Measurements from ENCODE around the gene FAM3C. TPM values are rescaled to one million over a fixed set of nuclear protein-coding genes. Genes with fewer than 3 reads are reported as not detected.

The FAM3C gene
- total and polyA plus RNA-seq, 10 of the 15 experiments (the other 5 are each of a cell fraction or from before 2014, with no cell fraction given), result 11.0 to 110 (median 27.8) TPM

DNA sequence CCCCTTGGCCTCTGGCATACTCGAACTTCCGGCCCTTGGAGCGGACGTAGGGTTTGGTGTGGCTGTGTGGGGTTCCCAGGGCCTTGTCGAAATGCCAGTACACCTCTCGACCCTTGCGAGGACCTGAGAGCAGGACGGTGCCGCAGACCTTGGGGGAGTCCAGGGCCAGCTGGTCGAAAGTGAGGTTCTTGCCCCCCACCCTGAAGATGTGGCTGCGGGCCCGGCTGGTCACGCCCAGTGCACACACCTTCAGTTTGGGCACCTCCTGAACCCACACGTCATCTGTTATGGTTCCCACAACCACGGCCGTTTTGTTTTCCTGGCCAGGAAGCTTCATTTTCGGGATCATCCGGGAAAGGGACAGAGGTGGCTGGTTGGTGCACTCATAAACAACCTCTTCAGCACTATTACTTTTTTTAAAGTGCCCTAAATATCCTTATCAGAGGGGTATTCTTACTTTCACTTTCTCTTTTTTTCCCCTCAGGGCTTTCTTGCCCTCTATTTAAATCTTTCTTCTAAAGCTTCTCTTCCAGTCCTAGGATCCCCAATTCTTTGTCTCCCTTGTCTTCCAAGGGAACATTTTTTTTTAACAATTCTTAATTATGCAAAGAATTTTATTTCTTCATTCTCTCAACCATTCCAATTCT, 44.9 kb upstream of the FAM3C start:
- BruUV-seq (replicated peaks), result no TSS peak
- CTCF ChIA-PET, result interaction anchor here (0.6 to 2.2 kb wide), 11 partner anchors 10 to 333 kb away, joined by 3 to 8 read pairs (median 3); partner anchors contain the start of gene FAM3C
- SMC1A ChIA-PET (ENCODE audit: uncharacterized antibody, unreplicated experiment), result interaction anchor here (0.6 to 1.9 kb wide), 11 partner anchors 9 to 89 kb away, joined by 3 to 7 read pairs (median 4); no protein-coding TSS in a partner anchor
- Histone ChIP-seq H3K36me3 (ENCODE audit: control insufficient read depth in 2 of 2, insufficient read depth in 2 of 2, low read length in 1 of 2) (no peaks in the 10 kb centered on the region), H3K79me2 (ENCODE audit: control insufficient read depth, insufficient read depth, low read length) (no peaks in the 10 kb centered on the region), H3K4me1 (ENCODE audit: control insufficient read depth, insufficient read depth, low read length) (0 out of 2 replicates have a peak, but pooled peaks cover 7% of the 10 kb centered on the region), H3K9ac (ENCODE audit: control insufficient read depth, insufficient read depth, low read length) (peak overlapping the region; percentile 50; the same call in 1 of the 2 replicates), H2AFZ (ENCODE audit: control insufficient read depth, low read depth, low read length) (peak overlapping the region; percentile 71), H3K4me3 (peak overlapping the region; percentile 31; the same call in 1 of the 2 replicates), H4K20me1 (ENCODE audit: control insufficient read depth, insufficient read depth) (no peaks in the 10 kb centered on the region), H3K9me3 (replicated peaks; ENCODE audit: control insufficient read depth, insufficient read depth, low read length) (no peaks in the 10 kb centered on the region), H3K27me3 (replicated peaks in 1 of 2; ENCODE audit: control insufficient read depth in 2 of 2, insufficient read depth in 2 of 2, low read length in 1 of 2) (no peaks in the 10 kb centered on the region), H3K4me2 (ENCODE audit: control insufficient read depth, insufficient read depth) (peak overlapping the region; percentile 62), H3K27ac (ENCODE audit: control insufficient read depth, insufficient read depth) (peak overlapping the region; percentile 58)
- 22% methylated on average over 18 of the region's 18 CpGs for WGBS (ENCODE audit: insufficient coverage, insufficient replicate concordance, low lambda C conversion rate, missing lambda C conversion rate)
- RAD21 ChIA-PET (ENCODE audit: unreplicated experiment), result interaction anchor here (0.8 to 1.6 kb wide), 7 partner anchors 10 to 90 kb away, joined by 3 to 7 read pairs (median 3); no protein-coding TSS in a partner anchor
- ATAC-seq, result peak; percentile 43
- no peak for DNase-seq (ENCODE audit: low read depth, low spot score)
- no peak for FAIRE-seq
- in situ Hi-C loops (cut with MboI), result no loop called here
- POLR2A ChIA-PET, result interaction anchor here (0.6 to 1.9 kb wide), 3 partner anchors 9 to 62 kb away, joined by 3 to 10 read pairs (median 3); no protein-coding TSS in a partner anchor
- intact Hi-C loops (cut with micrococcal nuclease; ENCODE audit: unreplicated experiment), result no loop called here
- TF ChIP-seq RCOR1 (conservative IDR thresholded peaks at IDR 0.05; ENCODE audit: low read depth, low read length) (no peak), MXI1 (IDR thresholded peaks at IDR 0.05; ENCODE audit: low read depth, low read length) (0 out of 2 replicates have a peak, but pooled peaks have one; percentile 25), KLF5 (IDR thresholded peaks at IDR 0.05; ENCODE audit: partially characterized antibody) (no peak), WRNIP1 (IDR thresholded peaks at IDR 0.05; ENCODE audit: borderline replicate concordance, low read depth, low read length) (no peak), SUPT20H (IDR thresholded peaks at IDR 0.05; ENCODE audit: borderline replicate concordance, control insufficient read depth, low read depth, low read length) (no peak), ZNF217 (IDR thresholded peaks at IDR 0.05) (no peak), CBX5 (IDR thresholded peaks at IDR 0.05; ENCODE audit: low read depth) (no peak), GABPA (IDR thresholded peaks at IDR 0.05; ENCODE audit: low read depth) (no peak), SIX5 (IDR thresholded peaks at IDR 0.05; ENCODE audit: low read depth, low read length, severe bottlenecking) (no peak), NFXL1 (IDR thresholded peaks at IDR 0.05; ENCODE audit: borderline replicate concordance) (no peak), PAX5 (IDR thresholded peaks at IDR 0.05; ENCODE audit: borderline replicate concordance, low read depth, low read length) (peak; percentile 97), STAT1 (conservative IDR thresholded peaks at IDR 0.05) (no peak)
- TF ChIP-seq, protein P1, sequence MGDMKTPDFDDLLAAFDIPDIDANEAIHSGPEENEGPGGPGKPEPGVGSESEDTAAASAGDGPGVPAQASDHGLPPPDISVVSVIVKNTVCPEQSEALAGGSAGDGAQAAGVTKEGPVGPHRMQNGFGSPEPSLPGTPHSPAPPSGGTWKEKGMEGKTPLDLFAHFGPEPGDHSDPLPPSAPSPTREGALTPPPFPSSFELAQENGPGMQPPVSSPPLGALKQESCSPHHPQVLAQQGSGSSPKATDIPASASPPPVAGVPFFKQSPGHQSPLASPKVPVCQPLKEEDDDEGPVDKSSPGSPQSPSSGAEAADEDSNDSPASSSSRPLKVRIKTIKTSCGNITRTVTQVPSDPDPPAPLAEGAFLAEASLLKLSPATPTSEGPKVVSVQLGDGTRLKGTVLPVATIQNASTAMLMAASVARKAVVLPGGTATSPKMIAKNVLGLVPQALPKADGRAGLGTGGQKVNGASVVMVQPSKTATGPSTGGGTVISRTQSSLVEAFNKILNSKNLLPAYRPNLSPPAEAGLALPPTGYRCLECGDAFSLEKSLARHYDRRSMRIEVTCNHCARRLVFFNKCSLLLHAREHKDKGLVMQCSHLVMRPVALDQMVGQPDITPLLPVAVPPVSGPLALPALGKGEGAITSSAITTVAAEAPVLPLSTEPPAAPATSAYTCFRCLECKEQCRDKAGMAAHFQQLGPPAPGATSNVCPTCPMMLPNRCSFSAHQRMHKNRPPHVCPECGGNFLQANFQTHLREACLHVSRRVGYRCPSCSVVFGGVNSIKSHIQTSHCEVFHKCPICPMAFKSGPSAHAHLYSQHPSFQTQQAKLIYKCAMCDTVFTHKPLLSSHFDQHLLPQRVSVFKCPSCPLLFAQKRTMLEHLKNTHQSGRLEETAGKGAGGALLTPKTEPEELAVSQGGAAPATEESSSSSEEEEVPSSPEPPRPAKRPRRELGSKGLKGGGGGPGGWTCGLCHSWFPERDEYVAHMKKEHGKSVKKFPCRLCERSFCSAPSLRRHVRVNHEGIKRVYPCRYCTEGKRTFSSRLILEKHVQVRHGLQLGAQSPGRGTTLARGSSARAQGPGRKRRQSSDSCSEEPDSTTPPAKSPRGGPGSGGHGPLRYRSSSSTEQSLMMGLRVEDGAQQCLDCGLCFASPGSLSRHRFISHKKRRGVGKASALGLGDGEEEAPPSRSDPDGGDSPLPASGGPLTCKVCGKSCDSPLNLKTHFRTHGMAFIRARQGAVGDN (IDR thresholded peaks at IDR 0.05), result no peak
- TF ChIP-seq, protein P2, sequence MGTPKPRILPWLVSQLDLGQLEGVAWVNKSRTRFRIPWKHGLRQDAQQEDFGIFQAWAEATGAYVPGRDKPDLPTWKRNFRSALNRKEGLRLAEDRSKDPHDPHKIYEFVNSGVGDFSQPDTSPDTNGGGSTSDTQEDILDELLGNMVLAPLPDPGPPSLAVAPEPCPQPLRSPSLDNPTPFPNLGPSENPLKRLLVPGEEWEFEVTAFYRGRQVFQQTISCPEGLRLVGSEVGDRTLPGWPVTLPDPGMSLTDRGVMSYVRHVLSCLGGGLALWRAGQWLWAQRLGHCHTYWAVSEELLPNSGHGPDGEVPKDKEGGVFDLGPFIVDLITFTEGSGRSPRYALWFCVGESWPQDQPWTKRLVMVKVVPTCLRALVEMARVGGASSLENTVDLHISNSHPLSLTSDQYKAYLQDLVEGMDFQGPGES (IDR thresholded peaks at IDR 0.05), result no peak
- TF ChIP-seq, protein P3, sequence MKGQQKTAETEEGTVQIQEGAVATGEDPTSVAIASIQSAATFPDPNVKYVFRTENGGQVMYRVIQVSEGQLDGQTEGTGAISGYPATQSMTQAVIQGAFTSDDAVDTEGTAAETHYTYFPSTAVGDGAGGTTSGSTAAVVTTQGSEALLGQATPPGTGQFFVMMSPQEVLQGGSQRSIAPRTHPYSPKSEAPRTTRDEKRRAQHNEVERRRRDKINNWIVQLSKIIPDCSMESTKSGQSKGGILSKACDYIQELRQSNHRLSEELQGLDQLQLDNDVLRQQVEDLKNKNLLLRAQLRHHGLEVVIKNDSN (IDR thresholded peaks at IDR 0.05; ENCODE audit: borderline replicate concordance, extremely low read length, insufficient read depth, low read depth, low read length), result no peak

All from GM12878 (cell line).